Lower leg skin (tissue), 3 donors: ENCODE data around the gene TREX2.

ENCODE experiments used
- POLR2A ChIP-seq, 2 donors: fragments of 450-650 bp; IDR thresholded peaks; one replicate each; pipeline ENCODE4 v1.6.1; 2016 to 2017; ENCODE audit warnings: antibody characterized with exemption in 2 of 2, mild to moderate bottlenecking in 1 of 2, moderate library complexity in 1 of 2
- TF ChIP-seq, protein P1 (sequence below), 3 donors: fragments of 450-650 bp; IDR thresholded peaks; one replicate each; pipeline ENCODE4 v1.5.1; 2016; ENCODE audit warnings: antibody characterized with exemption in 3 of 3, mild to moderate bottlenecking in 3 of 3, moderate library complexity in 2 of 3

DNA sequence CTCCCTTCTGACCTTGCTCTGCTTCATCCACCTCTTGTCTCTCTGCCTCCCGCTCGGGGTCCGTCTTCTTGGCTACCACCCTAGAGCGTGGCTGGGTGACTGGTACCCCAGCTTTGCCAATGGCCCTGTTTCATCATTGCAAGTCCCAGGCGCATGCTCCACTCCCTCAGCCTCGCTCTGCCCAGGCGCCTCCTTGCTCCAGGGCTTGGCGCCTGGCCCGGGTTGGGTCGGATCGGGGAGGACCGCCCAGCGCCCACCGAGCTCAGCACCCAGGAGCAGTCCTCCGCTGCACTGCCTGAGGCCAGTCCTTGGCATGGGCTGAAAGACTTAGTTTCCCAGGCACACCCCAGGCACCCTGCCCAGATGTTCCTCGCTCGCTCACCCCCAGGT lies 49.5 kb upstream of the TREX2 start:
- no peak for TF ChIP-seq POLR2A (IDR thresholded peaks at IDR 0.05)
- TF ChIP-seq, protein P1, sequence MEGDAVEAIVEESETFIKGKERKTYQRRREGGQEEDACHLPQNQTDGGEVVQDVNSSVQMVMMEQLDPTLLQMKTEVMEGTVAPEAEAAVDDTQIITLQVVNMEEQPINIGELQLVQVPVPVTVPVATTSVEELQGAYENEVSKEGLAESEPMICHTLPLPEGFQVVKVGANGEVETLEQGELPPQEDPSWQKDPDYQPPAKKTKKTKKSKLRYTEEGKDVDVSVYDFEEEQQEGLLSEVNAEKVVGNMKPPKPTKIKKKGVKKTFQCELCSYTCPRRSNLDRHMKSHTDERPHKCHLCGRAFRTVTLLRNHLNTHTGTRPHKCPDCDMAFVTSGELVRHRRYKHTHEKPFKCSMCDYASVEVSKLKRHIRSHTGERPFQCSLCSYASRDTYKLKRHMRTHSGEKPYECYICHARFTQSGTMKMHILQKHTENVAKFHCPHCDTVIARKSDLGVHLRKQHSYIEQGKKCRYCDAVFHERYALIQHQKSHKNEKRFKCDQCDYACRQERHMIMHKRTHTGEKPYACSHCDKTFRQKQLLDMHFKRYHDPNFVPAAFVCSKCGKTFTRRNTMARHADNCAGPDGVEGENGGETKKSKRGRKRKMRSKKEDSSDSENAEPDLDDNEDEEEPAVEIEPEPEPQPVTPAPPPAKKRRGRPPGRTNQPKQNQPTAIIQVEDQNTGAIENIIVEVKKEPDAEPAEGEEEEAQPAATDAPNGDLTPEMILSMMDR (IDR thresholded peaks at IDR 0.05), result no peak
